NCI-H187 (cell line): ENCODE measurements around the gene MCRIP2.
"Not testable (repeated sequence)": the region's sequence is repeated elsewhere in the genome, so short reads cannot be mapped to it uniquely, and the experiment has no call there.

Experiments
- DNase-seq, 2 experiments: peaks; one replicate each; lab custom pipeline; 2025; lab: John Stamatoyannopoulos, UW

The MCRIP2 gene

DNA sequence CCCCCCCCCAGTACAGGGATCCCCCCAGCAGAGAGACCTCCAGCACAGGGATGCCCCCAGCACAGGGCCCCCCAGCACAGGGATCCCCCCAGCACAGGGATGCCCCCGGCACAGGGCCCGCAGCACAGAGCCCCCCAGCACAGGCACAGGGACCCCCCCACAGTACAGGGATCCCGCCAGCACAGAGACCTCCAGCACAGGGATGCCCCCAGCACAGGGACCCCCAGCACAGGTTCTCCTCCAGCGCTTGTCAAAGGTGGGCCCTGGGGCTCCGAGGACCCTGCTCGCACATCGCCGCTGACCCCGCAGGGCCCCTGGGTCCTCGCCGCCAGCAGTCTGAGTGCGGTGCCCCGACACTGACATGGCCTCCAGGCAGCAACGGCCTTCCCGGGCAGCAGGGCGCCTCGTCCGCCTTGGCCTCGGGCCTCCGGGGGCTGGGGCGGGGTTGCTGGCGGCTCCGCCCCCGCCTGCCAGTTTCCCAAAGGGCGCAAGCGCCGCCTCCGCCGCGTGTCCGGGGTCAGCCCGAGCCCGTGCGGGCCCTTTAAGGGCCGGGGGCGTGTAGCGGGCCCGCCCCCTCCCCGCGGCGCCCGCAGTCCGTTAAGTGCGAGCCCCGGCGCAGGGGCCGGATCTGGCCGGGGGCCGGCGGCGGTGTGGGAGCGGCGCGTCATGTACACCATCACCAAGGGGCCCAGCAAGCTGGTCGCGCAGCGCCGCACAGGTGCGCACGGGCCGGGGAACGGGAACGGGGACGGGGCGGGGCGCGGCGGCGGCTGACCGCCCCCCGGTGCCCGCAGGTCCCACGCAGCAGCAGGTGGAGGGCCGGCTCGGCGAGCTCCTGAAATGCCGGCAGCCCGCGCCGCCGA lies at the start of gene MCRIP2:
Gene MCRIP2 (plus strand): TSS at position 503 of the 863 bp plus-strand sequence. CDS start 164 bp downstream, at position 667.
- DNase-seq, result peak; percentile 73 to 78

GRCh38 chr16:591892-592517 lies 49.6 kb upstream of the MCRIP2 start:
- DNase-seq, result no peak

DNA sequence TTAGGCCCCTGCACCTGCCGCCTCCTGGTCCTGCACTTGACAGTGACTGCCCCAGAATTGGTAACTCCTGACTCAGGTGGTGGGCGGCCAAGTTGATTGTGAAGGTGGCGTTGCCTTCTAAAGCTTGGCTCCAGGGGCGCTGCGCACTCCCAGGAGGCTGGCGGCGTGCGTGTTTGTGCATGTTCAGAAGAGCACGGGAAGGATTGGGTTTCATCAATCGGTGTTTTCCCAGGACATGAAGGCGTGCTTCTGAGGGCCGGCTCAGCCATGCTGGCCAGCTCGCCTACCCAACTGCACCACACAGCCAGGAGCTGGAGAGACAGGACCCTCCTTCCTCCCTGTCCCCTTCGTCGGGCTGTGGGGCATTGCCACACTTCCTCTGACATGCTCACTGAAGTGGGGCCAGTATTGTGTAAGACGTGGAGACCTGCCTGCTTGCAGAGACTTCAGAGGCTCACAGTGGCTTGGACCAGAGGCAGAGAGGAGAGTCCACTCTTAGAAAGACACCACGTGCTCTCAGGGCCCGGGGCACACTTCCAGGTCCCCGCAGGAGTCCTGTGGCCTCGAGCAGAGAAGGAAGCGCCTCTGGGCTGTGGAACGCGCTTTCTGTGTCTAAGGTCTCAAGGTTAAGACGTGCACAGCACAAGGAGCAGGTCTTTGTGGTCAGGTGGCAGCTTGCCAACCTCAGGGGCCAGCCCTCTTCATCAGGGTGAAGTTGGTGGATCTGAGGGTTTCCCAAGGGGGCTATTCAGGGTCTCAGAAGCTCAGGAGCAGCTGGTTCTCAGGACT lies 48.9 kb upstream of the MCRIP2 start:
- DNase-seq, result peak; percentile 86

DNA sequence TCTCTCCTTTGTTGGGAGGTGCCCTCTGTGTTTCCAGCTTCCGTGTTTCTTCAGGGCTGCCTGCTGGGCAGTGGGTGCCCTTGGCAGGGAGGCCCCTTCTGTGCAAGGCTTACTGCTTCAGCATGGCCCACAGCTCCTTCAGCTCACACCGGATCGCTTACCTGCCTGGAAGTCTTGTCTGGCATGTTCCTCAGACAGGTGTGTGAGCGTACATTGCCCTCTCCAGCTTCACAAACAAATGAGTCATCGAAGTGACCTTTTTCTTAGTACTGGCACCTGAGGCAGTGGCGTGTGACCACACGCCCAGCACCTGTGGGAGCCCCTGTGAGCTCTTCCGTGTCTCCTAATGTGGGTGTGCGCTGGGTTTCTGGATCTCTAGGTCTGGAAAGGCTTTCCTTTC lies 48.2 kb upstream of the MCRIP2 start:
- DNase-seq, result peak; percentile 74 to 75

DNA sequence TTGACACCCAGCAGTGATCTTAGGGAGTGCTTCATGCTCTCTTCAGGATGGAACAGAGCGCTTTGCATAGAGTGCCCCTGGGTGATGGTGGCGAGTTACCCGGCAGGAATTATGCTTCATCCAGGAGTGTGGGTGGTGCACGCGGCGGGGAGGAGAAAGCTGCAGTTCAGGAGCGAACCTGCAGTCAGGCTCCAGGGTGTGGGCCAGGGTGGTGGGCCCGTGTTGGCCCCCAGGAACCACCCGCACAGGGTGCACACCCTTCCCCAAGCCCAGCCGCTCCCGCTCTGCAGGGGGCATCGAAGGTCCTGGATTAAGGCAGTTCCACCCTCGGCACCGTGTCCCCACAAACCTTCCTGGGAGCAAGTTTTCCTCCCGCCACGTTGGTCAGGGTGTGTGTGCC lies 47.8 kb upstream of the MCRIP2 start:
- DNase-seq, result no peak

DNA sequence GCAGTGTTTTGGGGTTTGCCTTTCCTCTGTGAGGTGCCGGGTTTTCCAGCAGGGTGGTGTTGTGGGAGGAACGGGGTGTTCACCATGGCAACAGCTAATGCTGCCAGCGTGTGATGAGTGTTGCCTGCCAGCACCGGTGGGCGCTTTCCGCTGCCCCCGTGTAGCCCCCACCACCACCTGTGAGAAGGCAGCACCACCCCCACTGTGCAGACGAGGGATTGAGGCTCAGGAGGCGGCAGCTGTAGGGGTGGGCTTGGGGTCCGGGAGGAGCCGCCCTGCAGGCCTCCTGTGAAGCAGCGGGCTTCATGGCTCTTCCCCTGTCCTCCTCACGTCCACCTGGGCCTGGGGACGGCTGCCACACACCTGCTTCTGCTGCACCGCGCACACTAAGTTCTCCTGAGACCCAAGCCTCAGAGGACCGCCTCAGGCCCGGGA lies 46.5 kb upstream of the MCRIP2 start:
- no peak for DNase-seq

GRCh38 chr16:595942-596735 lies 45.5 kb upstream of the MCRIP2 start:
- DNase-seq, result no peak

GRCh38 chr16:596736-597060 lies 44.9 kb upstream of the MCRIP2 start:
- DNase-seq, result no peak

- not testable (repeated sequence) for DNase-seq
Observed at GRCh38 chr16:597655-598054, 44.0 kb upstream of the MCRIP2 start.

DNA sequence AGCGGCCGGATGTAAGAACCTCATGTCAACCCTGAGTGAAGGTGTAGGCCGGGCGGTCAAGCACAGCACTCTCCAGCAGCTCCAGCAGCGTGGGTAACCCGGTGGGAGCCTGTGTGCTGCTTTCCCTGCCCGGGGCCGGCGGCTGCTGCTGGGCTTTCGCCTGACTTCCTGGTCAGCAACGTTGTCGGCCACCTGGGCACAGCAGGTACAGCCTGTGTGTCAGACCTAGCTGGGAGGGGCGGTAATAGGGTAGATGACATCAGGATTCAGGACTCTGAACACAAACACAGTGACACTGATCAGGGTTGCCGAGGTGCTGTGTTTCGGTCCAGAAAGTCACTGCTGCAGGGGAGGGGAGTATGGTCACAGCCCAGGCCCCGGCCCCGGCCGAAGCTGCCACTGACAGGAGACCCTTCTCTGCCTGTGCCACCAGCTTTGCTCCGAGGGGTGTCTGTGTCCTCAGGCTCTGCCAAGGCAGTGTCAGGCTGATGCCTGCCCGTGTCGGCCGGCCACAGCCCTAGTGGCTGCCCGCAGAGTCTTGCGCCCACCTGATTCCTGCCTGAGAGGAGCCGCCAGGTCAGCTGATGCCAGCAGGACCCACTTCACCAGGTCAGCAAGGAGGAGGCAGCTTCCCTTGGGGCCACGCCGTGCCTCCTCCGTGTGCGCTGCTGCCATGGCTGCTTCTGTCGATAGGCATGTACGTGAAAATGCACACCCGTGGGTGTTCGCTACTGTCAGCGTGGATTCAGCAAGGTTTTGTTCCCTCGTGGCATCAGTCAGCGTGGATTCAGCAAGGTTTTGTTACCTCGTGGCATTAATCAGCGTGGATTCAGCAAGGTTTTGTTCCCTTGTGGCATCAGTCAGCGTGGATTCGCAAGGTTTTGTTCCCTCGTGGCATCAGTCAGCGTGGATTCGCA lies 42.5 kb upstream of the MCRIP2 start:
- no peak for DNase-seq

GRCh38 chr16:600781-601180 lies 40.8 kb upstream of the MCRIP2 start:
- no peak for DNase-seq

DNA sequence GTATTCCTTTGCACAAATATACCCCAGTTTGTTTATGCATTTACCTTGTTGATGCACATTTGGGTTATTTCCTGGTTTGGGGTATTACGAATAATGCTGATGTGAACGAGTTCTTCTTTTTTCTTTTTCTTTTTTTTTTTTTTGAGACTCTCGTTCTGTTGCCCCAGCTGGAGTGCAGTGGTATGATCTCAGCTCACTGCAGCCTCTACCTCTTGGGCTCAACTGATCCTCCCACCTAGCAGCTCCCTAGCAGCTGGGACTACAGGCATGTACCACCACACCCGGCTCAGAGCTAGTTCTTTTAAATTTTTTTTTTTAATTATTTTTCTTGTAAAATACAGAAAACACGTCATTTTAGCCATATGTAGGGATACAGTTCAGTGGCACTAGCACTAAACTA lies 37.7 kb upstream of the MCRIP2 start:
- DNase-seq, result no peak

- no peak for DNase-seq
Observed at GRCh38 chr16:606656-607307, 34.8 kb upstream of the MCRIP2 start.

GRCh38 chr16:608019-608418 lies 33.6 kb upstream of the MCRIP2 start:
- no peak for DNase-seq

GRCh38 chr16:609316-609715 lies 32.3 kb upstream of the MCRIP2 start:
- DNase-seq, result no peak

DNA sequence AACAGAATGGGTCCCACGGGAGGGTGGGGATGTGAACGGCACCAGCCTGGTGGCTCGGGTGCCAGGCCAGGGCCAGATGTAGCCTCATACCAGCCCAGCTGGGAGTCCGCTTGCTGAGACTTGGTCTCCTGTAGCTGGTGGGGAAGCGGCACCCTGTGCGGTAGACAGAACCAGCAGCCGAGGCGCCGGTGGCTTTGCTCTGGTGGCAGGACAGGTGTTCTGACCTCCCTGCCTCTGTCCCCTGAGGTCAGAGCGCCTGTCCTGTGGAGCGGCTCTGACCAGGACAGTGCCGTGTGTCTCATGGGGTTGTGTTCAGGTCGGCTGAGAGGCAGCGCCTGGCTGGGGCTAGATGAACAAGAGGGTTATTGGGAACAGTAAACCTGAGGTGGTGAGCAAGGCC lies 31.6 kb upstream of the MCRIP2 start:
- DNase-seq, result no peak

GRCh38 chr16:610513-611381 lies 30.9 kb upstream of the MCRIP2 start:
- no peak for DNase-seq

DNA sequence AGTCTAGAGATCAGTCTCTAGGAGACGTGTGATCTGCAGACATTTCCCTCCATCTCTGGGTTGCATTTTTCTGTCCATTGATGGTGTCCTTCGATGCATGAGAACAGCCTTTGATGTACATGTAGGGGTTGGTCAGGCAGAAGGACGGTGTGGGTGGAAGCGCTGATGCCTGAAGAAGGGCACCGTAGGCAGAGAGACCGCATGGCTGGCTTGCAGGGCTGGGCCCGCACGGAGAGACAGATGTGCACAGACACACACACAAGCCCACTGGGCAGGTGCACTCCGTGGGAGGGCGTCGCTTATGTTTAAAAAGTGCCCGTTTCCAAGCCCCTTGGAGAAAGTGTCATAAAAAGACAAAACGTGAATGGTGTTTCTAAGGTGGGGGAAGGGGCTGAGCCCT lies 26.5 kb upstream of the MCRIP2 start:
- no peak for DNase-seq
